ENCODE data around the gene P3H1.

Gene P3H1

DNA sequence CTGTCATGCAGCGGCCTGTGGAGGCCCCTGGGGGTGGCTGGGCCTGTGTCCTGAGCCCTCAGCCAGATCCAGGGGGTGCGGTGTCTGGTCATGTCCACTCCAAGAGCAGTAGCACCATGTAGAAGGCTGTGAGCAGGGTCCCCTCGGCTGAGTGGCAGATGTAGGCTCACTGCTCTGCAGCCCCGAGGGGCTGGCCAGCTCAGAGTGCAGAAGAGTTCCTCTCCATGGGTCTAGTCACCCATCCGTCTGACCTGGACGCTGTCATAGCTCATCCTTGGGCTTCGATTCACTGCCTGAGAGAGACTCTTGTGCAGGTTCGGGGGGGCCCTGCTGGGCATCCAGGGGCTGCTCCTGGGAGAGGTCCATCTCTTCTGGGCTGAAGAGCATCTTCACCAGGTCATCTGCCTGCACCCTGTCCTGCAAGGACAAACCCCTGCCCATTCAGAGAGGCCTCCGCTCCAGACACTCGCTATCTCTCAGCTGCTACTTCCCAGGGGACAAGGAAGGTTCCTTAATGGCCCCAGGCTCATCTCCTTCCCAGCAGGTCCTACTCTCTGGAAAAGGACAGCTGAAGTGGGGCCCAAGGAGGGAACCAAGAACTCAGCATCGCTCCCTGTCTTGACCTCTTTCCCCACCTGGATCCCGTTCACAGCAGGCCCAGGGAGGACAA is 20.3 kb downstream of the P3H1 start:
- no peak for DNase-seq (ENCODE audit: extremely low read depth in 1 of 2, low read depth in 1 of 2)

DNA sequence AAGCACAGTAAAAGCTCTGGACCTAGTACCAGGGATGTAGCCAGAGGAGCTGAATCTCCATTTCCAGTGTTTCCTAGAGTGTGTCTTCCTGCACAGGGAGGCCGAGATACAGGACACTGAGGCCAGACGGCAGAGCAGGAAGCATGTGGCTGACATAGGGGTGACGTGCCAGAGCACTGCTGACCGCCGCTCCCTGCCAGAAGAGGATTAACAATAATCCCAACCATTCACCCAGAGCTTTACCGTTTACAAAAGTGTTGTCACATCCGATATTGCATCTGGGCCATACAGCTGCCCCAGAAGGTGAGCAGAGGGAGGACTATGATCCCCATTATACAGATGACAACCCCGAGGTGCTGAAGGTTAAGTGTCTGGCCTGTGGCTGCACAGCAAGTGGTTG is 21.0 kb downstream of the P3H1 start:
- DNase-seq (ENCODE audit: extremely low read depth in 1 of 2, low read depth in 1 of 2): no peak

DNA sequence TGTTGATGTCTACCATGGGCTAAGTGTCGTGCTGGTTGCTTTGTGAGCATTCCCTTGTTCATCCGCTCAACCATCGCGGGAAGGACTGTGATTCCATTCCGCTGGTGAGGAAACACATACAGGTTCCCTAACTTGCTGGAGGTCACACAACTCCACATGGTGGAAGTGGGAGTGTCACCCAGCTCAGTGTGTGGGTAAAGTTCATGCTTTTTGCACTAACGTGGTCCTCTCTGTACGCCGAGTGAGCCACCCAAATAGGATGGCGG is 22.7 kb downstream of the P3H1 start:
- DNase-seq (ENCODE audit: extremely low read depth in 1 of 2, low read depth in 1 of 2): no peak

DNA sequence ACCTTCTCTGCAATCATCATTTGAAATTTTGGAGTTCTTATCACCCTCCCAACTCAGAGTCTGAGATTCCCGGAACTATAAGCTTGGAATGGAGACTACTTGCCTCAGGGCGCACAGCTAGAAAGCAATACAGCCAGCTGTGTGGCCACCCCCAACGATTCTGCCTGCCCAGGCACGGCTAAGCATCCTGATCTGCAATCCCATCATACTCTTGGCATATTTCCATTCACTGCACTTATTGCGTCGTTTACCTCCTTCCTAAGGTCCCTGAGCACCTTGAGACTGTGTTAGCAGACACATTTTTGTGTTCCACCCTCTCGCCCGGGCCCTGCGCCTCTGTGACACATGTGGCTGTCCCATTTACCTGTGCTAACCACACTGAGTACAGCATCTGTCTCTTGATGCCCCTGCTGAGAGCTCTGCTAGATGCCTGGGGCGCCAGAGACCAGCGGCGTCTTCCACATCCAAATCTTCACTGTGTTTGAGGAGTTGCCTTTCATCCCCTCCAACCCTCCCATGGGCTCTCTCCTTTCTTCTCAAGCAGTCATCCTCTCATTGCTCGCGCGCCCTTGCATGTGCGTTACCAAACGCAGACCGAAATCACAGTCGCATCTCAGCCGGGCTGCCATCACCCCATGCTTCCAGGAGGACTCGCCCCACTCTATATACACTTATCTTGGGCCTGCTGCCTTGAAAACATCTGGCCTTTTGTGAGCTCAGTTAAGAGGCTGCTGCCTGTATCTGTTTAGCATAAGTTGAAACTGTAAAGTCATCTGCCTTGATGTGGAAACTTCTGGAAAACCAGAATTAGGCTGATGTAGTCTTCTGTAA is 23.3 kb downstream of the P3H1 start:
- no peak for DNase-seq (ENCODE audit: extremely low read depth in 1 of 2, low read depth in 1 of 2)

DNA sequence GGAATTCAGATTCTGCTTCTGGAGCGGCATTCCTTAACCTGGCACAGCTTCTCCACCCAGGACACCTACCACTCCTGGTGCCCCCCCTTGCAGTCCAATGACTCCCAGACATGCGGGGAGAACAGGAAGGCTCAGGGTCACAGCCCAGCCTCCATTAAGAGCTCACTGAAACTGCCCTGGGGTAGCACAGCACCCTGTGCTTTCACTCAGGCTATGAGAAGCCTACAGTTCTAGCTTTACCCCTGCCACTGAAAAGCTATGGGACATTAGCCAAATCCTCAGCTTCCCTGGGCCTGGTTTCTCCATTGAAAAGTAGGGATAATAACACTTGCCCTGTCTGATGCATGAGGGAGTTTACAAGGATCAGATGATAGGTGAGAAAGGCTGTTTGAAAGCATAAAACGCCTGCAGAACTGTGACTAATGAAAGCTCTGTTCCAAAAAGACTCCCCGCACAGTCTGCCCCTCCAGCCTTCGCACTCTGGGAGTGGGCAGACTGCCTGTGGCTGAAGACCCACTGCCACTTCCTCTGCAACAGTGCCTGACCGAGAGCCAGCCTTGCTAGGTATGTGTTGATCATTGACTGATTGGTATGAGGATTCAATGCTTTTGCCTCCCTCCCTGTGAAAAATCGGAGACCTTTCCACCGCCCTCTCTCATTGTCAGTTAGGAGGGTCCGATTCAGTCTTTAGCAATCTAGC is 24.1 kb downstream of the P3H1 start:
- no peak for DNase-seq (ENCODE audit: extremely low read depth in 1 of 2, low read depth in 1 of 2)

DNA sequence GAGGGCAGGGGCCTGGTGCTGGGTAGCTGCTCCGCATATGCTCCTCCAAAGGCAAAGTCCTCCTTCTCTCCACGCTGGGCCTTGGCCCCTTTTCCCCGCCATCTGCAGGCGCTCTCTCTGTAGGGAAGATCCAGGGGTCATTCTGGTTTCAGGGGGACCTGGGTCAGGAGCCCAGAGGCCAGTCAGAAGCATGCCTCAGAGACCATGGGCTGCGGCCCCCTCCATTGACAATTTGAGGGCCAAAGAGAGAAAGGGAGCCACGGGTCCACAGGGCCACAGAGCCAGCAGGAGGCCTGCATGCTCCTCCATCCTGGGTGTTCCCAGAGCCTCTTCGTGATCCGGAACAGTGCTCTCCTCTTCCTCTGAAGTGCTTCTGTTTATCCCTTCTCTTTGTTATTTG is 24.7 kb downstream of the P3H1 start:
- no peak for DNase-seq (ENCODE audit: extremely low read depth in 1 of 2, low read depth in 1 of 2)

DNA sequence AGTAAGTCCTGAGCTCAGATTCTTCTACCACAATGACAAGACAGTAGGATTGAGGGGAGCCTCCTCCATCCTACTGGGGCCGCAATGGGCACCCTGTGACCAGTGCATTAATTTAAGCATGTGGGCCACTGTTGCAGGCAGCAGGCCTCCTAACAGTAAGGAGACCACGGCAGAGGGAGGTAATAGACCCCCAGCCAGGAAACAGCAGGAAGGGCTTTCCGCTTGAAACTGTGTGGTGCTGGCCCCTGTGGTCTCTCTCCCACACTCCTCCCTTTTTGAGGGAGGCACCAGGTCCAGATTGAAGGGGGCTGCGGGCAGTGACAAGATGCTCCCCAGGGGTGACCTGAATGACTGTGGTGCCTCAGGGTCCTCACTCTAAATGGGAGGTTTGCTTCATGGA is 25.1 kb downstream of the P3H1 start:
- DNase-seq (ENCODE audit: extremely low read depth in 1 of 2, low read depth in 1 of 2): no peak

DNA sequence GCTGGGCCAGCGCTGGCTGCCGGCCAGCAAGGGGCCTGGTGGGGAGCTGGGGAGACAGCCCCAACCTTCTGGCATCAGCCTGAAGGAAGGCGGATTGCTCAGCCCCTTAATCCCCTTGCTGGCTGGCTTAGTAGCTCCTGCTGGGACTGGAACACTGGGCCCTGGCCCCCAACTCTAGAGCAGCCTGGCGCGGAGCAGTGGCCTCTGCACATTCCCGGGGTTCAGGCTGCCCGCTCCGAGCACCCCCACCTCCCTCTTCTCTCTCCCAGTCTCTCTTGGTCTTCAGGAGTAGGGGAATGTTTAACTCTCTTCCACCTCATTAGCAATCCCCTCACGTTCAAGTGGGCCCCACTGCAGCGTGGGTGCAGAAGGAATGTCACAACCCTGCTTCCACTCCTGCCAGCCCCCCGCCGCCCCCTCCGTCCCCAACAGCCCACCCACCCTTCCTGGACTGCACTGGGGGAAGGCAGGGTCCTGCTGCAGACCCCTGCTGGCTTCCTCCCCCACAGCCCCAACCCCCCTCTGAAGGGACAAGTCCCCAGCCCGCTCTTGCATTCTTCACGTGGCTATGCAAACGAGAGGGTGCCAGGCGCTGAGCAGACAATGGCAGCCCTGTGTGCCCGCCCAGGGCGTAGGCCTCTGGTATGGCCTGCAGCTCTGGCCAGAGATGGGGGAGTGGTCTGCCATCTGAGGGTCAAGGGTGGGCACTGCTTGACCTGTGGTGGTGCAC is 25.8 kb downstream of the P3H1 start:
- DNase-seq (ENCODE audit: extremely low read depth in 1 of 2, low read depth in 1 of 2): no peak

DNA sequence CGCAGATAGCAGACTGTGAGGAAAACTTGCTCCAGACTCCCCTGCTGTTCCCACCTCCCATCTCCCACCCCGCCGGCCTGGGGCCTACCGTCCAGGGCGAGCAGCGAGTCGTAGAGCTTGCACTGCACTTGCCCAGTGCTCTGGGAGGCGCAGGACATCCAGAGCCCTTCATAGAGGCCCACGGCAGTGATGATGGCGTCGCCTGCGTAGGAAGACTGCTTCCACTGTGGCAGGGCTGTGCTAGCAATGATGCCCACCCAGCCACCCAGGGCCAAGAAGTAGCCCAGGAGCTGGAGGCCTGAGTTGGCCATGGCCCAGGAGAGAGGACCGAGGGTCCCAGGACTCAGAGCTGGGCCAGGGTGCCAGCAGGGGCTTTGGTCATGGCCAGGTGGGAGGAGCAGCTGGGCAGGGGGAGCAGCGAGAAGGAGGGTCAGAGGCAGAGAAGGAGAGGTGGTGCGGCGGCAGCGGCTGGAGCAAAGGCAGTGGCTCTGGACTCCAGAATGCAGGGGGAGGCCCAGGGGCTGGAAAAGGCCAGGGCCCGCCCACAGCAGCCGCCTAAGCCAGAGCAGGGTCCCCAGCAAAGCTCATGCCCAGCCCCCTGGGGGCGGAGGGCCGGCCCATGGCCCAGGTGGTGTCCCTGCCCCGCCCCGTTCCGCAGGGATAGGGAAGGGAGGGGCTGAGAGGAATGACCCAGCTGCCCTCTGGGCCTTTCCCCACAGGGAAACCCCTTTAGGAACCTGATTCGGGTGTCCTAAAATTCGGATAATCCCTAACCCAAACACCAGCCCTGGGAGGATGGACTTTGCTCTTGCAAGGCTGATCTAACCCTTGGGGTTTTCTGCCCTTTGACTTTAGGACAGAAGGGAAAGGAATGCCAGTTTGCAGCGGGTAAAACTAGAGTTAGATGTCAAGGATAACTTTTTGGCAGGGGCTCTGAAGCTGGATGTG is 26.8 kb downstream of the P3H1 start, which contains the start of gene CLDN19:
CLDN19 (minus strand) TSS at position 484 of the 948 bp plus-strand sequence; CDS start at position 311, 173 bp downstream.
- DNase-seq (ENCODE audit: extremely low read depth in 1 of 2, low read depth in 1 of 2): no peak

DNA sequence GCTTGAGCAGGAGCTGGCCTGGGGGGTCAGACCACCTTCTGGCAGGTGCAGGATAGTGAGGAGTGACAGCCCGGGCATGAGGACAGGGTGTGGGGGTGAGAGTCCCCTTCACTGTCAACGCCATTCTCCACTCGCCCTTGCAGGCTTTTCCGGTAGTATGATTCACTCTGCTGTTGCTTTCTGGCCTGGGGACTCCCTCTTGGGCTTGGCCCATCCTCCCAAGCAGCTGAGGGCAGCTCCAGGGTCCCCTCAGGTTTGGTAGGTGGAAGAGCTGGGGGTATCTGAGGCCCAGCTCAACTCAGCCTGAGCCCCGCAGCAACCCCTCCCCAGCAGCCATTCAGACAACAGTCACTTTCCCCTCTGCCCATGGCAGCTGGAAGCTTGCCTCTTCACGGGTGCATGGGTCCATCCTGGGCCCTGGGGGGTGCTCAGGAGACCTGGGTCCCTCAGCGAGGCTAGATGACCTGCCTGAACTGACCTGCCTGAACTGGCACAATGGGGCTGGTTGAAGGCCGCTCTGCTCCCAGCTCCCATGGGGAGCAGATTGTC is 28.1 kb downstream of the P3H1 start:
- no peak for DNase-seq (ENCODE audit: extremely low read depth in 1 of 2, low read depth in 1 of 2)

DNA sequence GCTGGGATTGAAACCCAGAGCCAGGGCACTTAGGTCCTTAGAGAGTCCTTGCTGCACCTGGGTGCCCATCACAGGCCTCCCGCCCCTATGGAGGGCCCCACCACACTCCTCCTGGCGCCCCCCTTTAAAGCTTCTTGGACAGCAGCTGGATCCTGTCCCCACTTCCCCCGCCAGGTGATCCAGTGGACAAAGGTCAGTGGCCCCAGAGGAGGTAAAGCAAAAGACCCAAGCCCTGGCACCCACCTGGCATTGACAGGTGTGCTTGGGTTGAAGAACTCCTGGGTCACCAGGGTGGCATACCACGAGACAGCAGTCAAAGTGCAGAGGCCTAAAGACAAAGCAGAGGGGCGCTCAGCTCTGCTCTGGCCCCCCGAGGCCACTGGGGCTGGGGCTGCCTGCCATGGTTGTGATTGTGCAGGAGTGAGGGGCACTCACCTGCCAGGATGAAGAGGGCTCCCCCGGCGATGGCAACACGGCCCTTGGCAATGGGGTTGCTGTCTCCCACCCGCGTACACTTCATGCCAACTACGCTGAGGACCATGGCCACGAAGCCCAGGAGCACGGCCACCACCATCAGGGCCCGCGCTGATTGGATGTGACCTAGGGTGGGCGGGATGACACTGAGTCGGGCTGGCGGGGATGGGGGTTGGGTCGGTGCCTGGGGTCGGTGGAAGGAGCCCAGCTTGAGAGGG is 28.7 kb downstream of the P3H1 start:
- DNase-seq (ENCODE audit: extremely low read depth in 1 of 2, low read depth in 1 of 2): no peak

DNA sequence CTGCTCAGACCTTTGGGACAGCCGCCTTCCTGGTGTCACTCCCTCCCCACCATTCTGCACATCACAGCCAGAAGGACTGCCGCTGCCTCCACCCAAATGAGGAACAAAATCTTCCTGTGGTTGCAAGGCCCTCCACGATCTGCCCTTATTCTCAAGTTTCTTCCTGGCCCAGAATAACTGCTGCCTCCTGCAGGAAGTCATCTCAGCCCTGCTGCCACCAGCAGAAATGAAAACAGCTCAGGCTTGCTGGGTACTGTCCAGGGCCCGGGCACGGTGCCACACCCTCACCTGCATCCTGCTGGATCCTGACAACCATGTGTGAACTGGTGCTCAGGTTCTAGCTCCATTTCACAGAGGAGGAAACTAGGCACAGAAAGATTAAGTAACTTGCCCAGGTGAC is 29.6 kb downstream of the P3H1 start:
- no peak for DNase-seq (ENCODE audit: extremely low read depth in 1 of 2, low read depth in 1 of 2)

DNA sequence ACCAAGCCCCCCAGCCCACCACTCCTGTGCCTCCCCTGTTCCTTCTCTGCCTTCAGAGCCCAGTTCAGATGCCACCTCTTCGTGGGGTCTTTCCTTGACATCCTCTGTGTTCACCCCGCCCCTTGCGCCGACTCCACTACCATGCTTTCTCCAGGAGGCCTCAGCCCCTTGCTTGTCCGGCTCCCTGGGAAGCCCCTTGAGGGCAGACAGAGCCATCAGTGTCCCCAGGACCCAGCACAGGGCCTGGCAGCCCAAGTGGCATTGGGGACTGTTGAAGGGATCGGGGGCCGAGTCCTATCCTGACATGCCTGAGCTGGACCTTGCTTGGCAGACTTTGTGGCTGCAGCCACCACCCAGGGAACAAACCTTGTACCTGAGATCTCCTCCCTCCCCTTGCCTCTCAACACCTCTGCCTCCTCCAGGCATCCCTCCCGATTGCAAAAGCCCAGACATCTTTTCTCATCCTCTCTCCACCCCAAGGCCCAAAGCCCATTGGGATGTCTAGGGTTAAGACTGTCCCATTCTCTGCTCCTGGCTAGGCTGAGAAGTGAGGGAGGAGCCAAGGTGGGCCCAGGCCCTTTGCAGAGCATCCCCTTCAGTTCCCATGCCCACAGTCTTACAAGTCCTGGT is 30.1 kb downstream of the P3H1 start:
- no peak for DNase-seq (ENCODE audit: extremely low read depth in 1 of 2, low read depth in 1 of 2)

DNA sequence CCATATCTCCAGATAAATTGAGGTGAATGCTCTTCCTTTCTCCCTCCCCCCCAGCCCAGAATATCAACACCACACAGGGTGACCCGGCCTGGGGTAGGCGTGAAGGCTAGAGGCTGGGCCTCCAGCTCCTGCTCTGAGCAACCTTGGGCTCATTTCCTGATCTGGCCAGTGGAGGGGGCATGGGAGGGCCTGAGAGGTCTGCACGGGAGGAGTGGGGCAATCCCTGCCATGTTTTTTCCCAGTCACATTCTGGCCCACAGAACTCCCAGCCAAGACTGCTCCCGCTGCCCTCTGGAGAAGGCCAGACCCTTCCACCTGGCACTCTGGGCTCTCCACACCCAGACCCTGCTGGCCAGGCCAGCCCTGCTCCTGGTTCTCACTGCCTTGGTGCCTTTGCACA is 30.7 kb downstream of the P3H1 start:
- no peak for DNase-seq (ENCODE audit: extremely low read depth in 1 of 2, low read depth in 1 of 2)

DNA sequence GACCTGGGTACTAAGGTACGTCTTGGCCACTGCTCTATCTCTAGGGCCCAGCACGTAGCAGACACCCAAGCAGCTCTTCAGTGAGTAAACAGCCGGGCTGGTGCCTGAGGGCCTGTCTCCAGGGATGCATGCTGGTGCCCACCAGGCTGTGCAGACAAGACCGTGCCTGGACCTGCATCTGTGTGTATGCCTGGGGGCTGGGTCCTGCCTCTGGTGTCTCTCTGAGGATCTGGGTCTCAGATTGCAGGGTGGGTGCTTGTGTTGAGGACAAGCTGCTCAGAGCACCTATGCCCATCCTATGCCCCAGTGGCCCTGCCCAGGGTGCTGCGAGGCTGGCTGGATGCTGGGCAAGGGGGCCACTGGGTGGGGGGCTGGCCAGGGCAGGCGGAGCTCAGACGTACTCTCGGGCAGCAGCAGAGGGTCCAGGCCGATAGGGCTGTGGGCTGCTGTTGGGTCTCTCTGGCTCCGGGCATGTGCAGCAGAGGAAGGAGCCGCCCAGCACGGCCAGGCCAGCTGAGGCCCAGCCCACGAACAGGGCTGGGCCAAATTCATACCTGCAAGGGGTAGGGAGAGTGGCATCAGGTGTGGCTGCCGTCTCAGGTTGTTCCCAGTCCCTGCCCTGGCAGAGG is 31.2 kb downstream of the P3H1 start:
- DNase-seq (ENCODE audit: extremely low read depth in 1 of 2, low read depth in 1 of 2): no peak

DNA sequence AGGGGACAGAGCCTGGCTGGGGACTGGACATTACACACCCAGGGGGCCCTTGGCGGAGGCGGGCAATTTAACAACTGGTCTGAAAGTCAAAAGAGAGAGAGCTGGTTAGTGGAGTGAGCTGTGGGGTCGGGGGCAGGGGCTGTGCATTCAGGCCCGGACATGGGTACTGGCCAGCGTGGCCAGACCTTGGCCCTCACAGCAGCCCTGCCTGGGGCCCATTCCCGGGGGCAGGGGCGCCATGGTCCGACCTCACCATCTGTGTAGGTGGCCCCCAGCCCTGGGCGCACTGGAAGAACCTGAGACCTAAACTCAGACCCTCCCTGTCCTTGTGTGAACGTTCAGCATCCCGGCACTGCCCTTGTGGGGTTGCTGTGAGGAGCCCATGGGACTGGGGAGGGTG is 31.8 kb downstream of the P3H1 start:
- no peak for DNase-seq (ENCODE audit: extremely low read depth in 1 of 2, low read depth in 1 of 2)

DNA sequence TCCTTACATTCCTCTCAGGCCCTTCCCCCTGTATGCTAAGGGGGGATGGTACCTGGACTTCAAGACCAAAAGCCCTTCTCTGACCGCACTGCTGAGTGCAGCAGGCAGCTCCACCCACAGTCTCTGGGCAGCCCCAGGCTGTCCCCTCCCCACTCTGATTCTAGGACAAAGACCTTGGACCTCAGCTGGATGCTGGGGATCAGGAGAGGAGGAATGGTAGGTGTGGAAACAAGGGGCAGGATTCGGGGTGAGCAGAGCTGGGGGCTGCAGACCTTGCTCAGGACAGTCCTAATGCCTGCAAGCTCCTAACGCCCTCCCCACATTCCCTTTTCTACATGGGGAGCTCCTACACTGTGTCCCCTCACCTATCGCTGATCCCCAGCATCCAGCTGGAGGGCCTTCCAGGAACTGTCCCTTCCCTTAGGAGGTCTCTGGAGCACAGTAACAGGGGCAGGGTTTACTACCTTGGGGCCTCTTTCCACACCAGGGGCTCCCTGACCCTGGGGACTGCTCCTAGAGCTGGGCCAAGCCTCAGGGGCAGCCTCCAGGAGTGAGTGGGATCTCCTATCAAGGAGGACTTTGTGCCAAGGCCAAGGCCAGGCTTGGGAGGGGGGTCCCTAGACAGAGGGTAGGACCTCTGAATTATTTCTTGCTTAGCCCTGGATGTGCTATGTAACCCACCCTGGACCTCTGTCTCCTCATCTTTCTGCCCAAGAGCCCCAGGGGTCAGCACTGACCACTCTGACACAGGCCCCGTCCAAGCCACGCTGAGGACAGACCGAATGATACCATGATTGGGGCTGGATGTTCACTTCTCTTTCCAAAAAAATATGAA is 32.4 kb downstream of the P3H1 start:
- no peak for DNase-seq (ENCODE audit: extremely low read depth in 1 of 2, low read depth in 1 of 2)
